Stomach smooth muscle (tissue), 2 donors: ENCODE data around the gene CHST8.

Source experiments
- H3K27ac ChIP-seq: one replicate; pipeline ENCODE4 v1.7.0; 2013; ENCODE audit warnings: mild to moderate bottlenecking, low read length, inconsistent platforms
- H3K27me3 ChIP-seq, 2 donors: one replicate each; pipeline ENCODE4 v1.7.0; 2013; ENCODE audit warnings: low read length in 2 of 2; ENCODE audit not compliant: insufficient read depth in 2 of 2, control insufficient read depth in 1 of 2
- H3K36me3 ChIP-seq, 2 donors: one replicate each; pipeline ENCODE4 v1.7.0; 2013; ENCODE audit warnings: low read length in 2 of 2; ENCODE audit not compliant: control insufficient read depth in 2 of 2, insufficient read depth in 2 of 2
- H3K4me1 ChIP-seq: one replicate; pipeline ENCODE4 v1.7.0; 2013; ENCODE audit warnings: low read length; ENCODE audit not compliant: control insufficient read depth, insufficient read depth
- H3K4me3 ChIP-seq, 2 donors: one replicate each; pipeline ENCODE4 v1.7.0; 2013; ENCODE audit warnings: low read length in 2 of 2
- H3K9ac ChIP-seq, 2 donors: one replicate each; pipeline ENCODE4 v1.7.0; 2013; ENCODE audit warnings: low read length in 2 of 2, mild to moderate bottlenecking in 1 of 2
- H3K9me3 ChIP-seq, 2 donors: one replicate each; pipeline ENCODE4 v1.7.0; 2013; ENCODE audit warnings: low read length in 2 of 2; ENCODE audit not compliant: control insufficient read depth in 2 of 2
- donor health status: healthy.
- donor health status: Pancreatic carcinoma.

The CHST8 gene

DNA sequence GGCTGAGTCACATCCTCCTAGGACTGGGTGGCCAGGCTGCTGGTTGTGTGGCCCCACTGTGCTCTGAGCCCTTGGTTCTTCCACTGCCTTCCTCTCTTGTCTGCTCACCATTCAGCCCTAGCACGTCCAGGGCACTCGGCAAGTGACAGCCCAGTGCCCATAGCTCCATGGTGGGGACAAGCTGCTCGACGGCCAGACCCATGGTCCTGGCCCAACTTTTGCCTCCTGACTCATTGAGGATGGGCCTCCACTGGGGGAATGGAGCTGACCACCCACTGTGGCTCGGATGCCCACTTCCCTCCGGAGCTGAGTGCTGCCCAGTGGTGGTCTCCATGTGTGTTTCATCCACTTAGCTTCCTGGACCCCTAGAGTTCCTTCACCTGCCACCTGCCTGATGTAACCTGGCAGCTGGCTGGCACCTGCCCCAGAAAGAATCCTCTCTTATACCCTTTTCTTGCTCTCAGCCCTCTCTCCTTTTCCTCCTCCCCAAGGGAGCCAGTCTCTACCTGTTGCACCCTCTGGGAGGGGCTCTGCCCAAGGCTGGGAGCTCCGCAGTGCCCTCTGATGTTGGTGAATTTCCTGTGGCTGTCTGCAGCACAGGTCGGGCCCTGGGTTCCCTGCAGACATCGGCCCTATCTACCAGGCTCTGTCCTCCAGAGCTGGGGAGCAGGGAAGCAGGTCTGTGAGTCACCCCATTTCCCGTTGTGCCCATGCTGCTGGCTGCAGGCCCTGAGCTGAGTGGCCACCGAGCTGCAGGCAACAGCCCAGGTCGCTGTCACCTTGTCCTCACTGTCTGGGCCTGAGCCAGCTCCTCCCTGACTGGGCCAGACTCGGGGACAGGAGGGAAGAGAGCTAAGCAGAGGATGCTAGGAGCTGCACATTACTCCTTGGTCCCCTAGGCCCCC is 7.4 kb downstream of the CHST8 start:
- H3K4me3 ChIP-seq, result no peak overlapping the region
- no peaks in the 10 kb centered on the region for H3K9me3 ChIP-seq
- H3K36me3 ChIP-seq, result no peaks in the 10 kb centered on the region
- H3K4me1 ChIP-seq, result no peaks in the 10 kb centered on the region
- no peak overlapping the region for H3K9ac ChIP-seq
- peaks cover 16 to 20% of the 10 kb centered on the region in 2 donors for H3K27me3 ChIP-seq
- no peak overlapping the region for H3K27ac ChIP-seq

DNA sequence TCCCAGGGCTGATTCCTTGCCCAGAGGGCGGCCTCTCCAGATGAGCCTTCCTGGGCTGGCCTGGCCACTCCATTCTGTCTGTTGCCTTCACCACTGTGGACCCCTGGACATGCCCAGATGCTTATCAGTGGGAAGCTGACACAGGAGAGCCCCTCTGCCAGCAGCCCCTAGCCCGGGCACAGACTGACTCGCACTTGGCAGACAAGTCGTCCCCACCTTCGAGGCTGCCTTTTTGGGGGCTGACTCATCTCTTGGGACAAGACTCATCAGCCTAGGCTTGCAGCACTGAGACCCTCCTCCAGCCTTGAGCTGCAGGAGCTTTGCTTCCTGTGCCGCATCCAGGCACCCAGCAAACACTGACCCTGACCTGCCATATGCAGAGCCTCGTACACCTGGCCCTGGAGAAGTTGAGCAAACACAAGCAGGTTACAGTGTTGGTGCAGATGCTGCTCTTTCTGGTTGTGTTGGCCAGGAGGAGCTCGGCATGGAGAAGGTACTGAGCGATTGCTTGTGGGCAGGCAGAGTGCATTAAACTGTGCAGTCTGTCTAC is 8.1 kb downstream of the CHST8 start:
- Histone ChIP-seq H3K9ac (no peak overlapping the region), H3K36me3 (no peaks in the 10 kb centered on the region), H3K27ac (no peak overlapping the region), H3K4me3 (no peak overlapping the region), H3K4me1 (no peaks in the 10 kb centered on the region), H3K27me3 (peaks cover 10 to 16% of the 10 kb centered on the region in 2 donors), H3K9me3 (no peaks in the 10 kb centered on the region)

DNA sequence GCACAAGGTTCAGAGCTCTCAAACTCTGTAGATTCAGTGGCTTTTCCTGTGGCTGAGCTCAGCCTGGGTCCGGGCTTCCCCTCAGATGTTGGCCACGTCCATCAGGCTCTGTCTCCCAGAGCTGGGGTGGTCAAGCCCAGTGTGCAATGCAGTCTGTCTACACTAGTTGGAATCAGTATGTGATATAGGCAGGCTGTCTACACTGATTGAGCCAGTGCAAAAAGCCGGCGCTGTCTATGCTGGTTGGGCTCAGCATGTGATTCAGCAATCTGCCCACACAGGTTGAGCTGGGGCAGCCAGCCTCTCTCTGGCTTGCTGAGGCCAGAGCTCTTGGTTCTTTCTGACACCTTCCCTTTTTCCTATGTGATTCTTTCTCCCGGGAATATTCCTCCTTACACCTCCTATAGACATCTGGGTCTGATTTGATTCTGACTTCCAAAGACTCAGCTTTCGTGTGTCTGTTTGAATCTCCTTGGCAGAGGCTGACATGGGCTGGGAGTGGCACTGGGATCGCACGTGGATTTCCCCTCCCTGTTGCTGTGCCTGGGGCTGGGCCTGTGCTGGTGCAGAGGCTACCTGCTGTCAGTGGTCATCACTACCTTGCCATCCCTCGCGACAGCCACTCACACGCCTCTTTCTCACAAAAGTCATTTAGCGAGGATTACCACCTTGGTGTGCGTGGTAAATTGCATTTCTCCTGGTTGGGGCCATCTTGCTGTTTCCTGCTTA is 9.3 kb downstream of the CHST8 start:
- peaks cover 9 to 15% of the 10 kb centered on the region in 2 donors for H3K27me3 ChIP-seq
- H3K9me3 ChIP-seq, result peaks cover 0 to 2% of the 10 kb centered on the region in 2 donors
- H3K27ac ChIP-seq, result no peak overlapping the region
- no peak overlapping the region for H3K4me3 ChIP-seq
- no peak overlapping the region for H3K9ac ChIP-seq
- H3K36me3 ChIP-seq, result no peaks in the 10 kb centered on the region
- no peaks in the 10 kb centered on the region for H3K4me1 ChIP-seq

DNA sequence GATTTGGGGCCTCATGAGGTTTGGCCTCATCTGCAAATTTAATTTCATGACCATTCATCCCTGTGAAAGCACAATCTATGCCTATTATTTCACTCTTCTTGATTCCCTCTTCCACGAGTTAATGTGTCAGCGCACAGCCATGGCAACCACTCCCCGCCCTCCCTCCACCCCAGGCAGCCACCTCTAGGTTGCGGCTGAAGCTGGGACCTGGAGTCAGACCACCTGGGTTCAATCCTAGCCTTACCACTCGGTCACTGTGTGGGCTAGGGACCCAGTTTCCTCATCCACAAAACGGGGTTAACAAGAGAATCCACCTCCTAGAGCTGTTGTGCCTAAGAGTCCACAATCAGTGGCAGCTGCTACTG is 9.8 kb downstream of the CHST8 start:
- peaks cover 0 to 2% of the 10 kb centered on the region in 2 donors for H3K9me3 ChIP-seq
- no peak overlapping the region for H3K9ac ChIP-seq
- no peak overlapping the region for H3K27ac ChIP-seq
- no peaks in the 10 kb centered on the region for H3K36me3 ChIP-seq
- H3K4me1 ChIP-seq, result no peaks in the 10 kb centered on the region
- H3K27me3 ChIP-seq, result peaks cover 9 to 13% of the 10 kb centered on the region in 2 donors
- H3K4me3 ChIP-seq, result no peak overlapping the region

DNA sequence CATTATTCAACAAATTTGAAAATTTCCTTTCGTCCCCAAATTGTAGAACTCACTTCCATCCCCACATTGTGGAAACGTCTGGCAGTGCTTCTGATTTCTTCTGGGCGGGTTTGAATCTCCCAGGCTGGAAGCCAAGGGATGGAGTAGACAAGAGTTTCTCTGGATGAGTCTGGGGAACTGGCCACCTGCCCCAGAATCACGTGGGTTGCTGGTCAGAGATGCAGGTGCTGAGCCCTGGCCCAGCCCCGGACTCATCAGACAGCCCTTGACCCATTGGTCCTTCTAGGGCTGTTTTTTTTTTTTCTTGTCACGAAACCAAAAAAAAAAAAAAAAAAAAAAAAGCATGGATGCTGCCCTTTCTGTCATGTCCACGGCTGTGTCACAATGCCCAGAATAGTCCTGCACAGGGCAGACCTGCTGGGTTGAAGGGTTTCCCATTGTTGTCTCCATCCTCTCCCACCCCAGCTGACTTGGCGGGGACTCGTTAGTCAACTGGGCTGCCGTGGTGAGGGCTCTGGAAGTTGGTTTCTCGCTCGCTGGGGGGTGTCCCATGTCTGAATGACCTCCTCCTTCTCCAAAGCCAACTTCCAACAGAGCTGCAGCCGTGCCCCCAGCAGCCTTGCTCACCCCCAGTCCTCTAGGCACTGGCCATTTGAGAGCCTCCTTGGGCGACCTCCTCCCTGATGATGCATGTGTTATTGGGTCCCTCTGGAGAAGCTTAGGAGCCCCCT is 12.8 kb downstream of the CHST8 start:
- Histone ChIP-seq H3K36me3 (no peaks in the 10 kb centered on the region), H3K27ac (no peak overlapping the region), H3K9ac (no peak overlapping the region), H3K27me3 (peaks cover 5 to 15% of the 10 kb centered on the region in 2 donors), H3K9me3 (peaks cover 0 to 2% of the 10 kb centered on the region in 2 donors), H3K4me3 (no peak overlapping the region), H3K4me1 (peaks cover 2% of the 10 kb centered on the region)

DNA sequence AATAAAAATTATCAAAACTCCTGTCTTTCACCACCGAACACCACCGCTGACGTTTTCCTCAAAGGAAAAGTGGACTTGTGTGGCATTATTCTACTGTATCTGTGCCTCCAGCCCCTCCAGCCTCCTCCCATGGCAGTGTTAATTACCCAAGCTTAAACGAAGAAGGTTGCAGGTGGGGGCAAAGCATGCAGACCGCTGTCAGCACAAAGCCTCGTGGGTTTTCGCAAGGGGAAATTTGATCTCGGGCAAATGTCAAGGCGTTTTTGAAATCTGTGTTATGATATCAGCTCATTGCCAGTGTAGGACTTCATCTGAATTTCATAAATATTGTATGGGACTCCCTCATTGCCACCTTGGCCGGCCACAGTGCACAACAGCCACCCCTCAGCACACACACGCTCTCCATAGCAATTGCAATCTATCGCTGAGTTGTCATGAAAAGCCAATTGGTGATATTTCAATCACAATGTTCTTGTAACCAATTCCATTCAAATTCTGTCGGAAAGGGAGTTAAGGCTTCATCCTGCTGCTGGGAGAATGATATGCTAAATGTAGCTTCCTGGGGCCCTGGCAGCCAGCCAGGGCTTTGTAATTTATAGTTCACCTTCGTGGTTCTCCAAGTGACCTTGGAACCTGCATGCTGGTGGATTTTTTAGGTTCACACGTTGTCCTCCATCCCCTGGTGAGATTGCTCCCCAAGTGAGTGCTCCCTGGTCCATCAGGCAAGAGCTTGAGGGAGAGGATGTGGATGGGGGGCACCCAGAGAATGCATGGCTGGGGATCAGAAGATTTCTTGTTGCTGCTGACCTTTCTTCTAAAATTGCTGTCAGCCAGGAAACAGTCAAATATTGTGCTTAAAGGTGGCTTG is 16.6 kb downstream of the CHST8 start:
- no peak overlapping the region for H3K4me3 ChIP-seq
- no peak overlapping the region for H3K9ac ChIP-seq
- H3K27me3 ChIP-seq, result peaks cover 5 to 7% of the 10 kb centered on the region in 2 donors
- peaks cover 0 to 2% of the 10 kb centered on the region in 2 donors for H3K9me3 ChIP-seq
- H3K4me1 ChIP-seq, result peaks cover 2% of the 10 kb centered on the region
- no peak overlapping the region for H3K27ac ChIP-seq
- H3K36me3 ChIP-seq, result no peaks in the 10 kb centered on the region

DNA sequence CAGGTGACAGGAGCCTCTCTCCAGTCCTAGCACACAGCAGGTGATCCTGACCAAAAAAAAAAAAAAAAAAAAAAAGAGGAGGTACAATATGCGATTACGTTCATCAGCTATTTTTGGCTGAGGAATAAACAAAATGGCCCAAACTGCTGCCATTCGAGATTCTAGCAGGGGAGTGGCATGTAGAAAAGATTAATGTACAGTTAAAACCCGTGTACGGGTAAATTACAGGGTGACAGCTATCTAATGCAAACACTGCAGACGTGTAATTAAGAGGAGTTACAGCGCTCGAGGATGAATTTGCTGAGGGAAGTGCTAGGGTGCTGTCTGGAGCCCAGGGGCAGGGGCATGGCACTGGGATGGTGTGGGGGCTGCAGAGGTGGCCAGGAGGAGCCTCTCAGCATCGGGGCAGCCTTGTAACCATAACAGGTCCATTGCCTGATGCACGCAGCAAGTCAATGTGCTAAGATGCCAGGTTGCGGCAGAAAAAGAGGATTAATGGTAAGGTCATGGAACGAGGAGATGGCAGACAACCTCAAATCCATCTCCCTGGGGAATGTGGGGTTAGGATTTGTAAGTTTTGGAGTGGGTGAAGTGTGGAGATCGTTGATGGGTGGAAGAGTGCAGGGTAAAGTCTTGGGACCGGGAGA is 17.4 kb downstream of the CHST8 start:
- H3K27ac ChIP-seq, result no peak overlapping the region

DNA sequence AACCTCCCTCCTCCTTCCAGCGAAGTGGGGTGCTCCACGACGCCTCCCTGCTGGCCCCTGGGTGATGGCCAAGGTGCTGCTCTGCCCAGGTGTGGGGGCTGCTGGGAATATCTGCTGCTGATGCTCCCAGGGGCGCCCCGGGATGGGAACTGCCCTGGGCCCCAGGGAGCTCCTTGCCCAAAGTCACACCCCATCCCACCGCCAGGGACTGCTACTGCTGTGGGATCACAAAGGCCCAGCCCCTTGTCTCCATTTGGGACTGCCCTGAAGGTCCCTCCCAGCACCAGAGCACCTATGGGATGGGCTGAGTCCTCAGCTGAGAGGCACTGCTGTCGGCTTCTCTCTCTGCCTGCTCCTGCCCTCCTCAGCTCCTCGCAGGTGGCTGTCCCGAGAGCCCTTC is 19.0 kb downstream of the CHST8 start:
- Histone ChIP-seq H3K4me3 (no peak overlapping the region), H3K27me3 (peaks cover 5 to 10% of the 10 kb centered on the region in 2 donors), H3K9ac (no peak overlapping the region), H3K4me1 (peaks cover 2% of the 10 kb centered on the region), H3K36me3 (no peaks in the 10 kb centered on the region), H3K9me3 (no peaks in the 10 kb centered on the region), H3K27ac (no peak overlapping the region)

More for the DNA sequence above, 17.4 kb downstream of the CHST8 start:
- H3K36me3 ChIP-seq, result no peaks in the 10 kb centered on the region
- H3K4me1 ChIP-seq, result peaks cover 2% of the 10 kb centered on the region
- no peak overlapping the region for H3K9ac ChIP-seq
- H3K4me3 ChIP-seq, result no peak overlapping the region
- peaks cover 5 to 7% of the 10 kb centered on the region in 2 donors for H3K27me3 ChIP-seq
- peaks cover 0 to 2% of the 10 kb centered on the region in 2 donors for H3K9me3 ChIP-seq

DNA sequence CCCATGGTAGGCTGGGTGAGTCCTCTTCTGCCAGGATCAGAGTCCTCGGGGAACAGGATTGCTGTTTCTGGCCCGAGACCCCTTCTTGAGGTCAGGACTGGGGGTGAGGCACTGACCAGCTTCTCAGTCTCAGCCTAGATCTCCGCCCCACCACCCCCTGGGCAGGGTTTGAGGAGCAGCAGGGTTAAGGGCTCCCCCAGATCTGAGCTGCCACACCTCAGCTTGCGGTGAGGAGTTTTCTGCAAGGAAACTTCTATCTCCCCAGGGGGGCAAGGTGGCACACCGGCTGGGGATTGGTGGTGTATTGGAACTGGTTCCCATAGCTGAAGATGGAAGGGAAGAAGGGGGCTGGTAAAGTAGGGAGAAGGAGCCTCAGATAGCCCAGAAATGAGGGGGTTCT is 19.5 kb downstream of the CHST8 start:
- Histone ChIP-seq H3K9me3 (no peaks in the 10 kb centered on the region), H3K27ac (no peak overlapping the region), H3K4me3 (no peak overlapping the region), H3K36me3 (no peaks in the 10 kb centered on the region), H3K27me3 (peaks cover 5 to 10% of the 10 kb centered on the region in 2 donors), H3K4me1 (peaks cover 2% of the 10 kb centered on the region), H3K9ac (no peak overlapping the region)
